Keratinocyte (primary cell): ENCODE data around the gene APOL3. TPM values are rescaled to one million over a fixed set of nuclear protein-coding genes. Genes with fewer than 3 reads are reported as not detected.
"Not testable (repeated sequence)": the region's sequence is repeated elsewhere in the genome, so short reads cannot be mapped to it uniquely, and the experiment has no call there.

Experiments
- DNase-seq: peaks from one replicate; pipeline ENCODE4 v3.0.0-alpha.2; 2011; ENCODE audit warnings: low read depth, missing footprints, low spot score
- FAIRE-seq: peaks from 2 replicates; lab custom pipeline; 2011; peaks lifted over from hg19 to GRCh38; lab: Jason Lieb, UNC
- H2AFZ ChIP-seq: 2 replicates; pipeline ENCODE4 v1.6.0; 2012; ENCODE audit warnings: low read length, control low read depth, inconsistent platforms; ENCODE audit not compliant: control insufficient read depth
- H3K27ac ChIP-seq: 2 replicates; pipeline ENCODE4 v1.5.1; 2011; ENCODE audit warnings: low read length; ENCODE audit not compliant: control insufficient read depth, insufficient read depth
- H3K27me3 ChIP-seq: 3 replicates; pipeline ENCODE4 v1.6.0; 2011; ENCODE audit warnings: low read length; ENCODE audit not compliant: control insufficient read depth, insufficient read depth; ENCODE audit errors: extremely low read depth
- H3K36me3 ChIP-seq, 2 experiments: 2 replicates in 1 of 2; 3 replicates in 1 of 2; pipeline ENCODE4 v1.5.1; 2011; ENCODE audit warnings: low read length in 2 of 2, mild to moderate bottlenecking in 1 of 2; ENCODE audit not compliant: control insufficient read depth in 2 of 2, insufficient read depth in 2 of 2; ENCODE audit errors: extremely low read depth in 1 of 2
- H3K4me1 ChIP-seq: 3 replicates; pipeline ENCODE4 v1.5.1; 2011; ENCODE audit warnings: low read length; ENCODE audit not compliant: control insufficient read depth, insufficient read depth; ENCODE audit errors: extremely low read depth
- H3K4me2 ChIP-seq: 3 replicates; pipeline ENCODE4 v1.6.0; 2011; ENCODE audit warnings: low read depth, low read length; ENCODE audit not compliant: control insufficient read depth, insufficient read depth; ENCODE audit errors: extremely low read depth
- H3K4me3 ChIP-seq, 3 experiments: fragments of 200-600 bp in 1 of 3; sonication (generic) in 1 of 3; 2 replicates in 2 of 3; 3 replicates in 1 of 3; pipeline ENCODE4 v1.5.1; 2011 to 2016; ENCODE audit warnings: low read length in 3 of 3, mild to moderate bottlenecking in 3 of 3, control low read depth in 2 of 3, inconsistent platforms in 1 of 3, low read depth in 1 of 3, mixed read lengths in 1 of 3, mixed run types in 1 of 3, moderate library complexity in 1 of 3; ENCODE audit not compliant: control insufficient read depth in 2 of 3, insufficient read depth in 2 of 3; ENCODE audit errors: extremely low read depth in 1 of 3
- H3K79me2 ChIP-seq: 2 replicates; pipeline ENCODE4 v1.6.0; 2012; ENCODE audit warnings: low read length; ENCODE audit not compliant: control insufficient read depth, insufficient read depth
- H3K9ac ChIP-seq: 3 replicates; pipeline ENCODE4 v1.6.0; 2011; ENCODE audit warnings: low read length; ENCODE audit not compliant: control insufficient read depth, insufficient read depth; ENCODE audit errors: extremely low read depth
- H3K9me1 ChIP-seq: 3 replicates; pipeline ENCODE4 v1.6.0; 2011; ENCODE audit warnings: low read length; ENCODE audit not compliant: control insufficient read depth, insufficient read depth; ENCODE audit errors: extremely low read depth
- H3K9me3 ChIP-seq: 2 replicates; pipeline ENCODE4 v1.5.1; 2012; ENCODE audit warnings: low read depth, low read length; ENCODE audit not compliant: control insufficient read depth
- H4K20me1 ChIP-seq: 3 replicates; pipeline ENCODE4 v1.6.0; 2011; ENCODE audit warnings: low read length; ENCODE audit not compliant: control insufficient read depth, insufficient read depth; ENCODE audit errors: extremely low read depth
- CTCF ChIP-seq, 3 experiments: IDR thresholded peaks in 1 of 3; conservative IDR thresholded peaks in 1 of 3; optimal IDR thresholded peaks in 1 of 3; 2 replicates in 2 of 3; 3 replicates in 1 of 3; pipeline versions ENCODE3 to v1.5.1; 2011; ENCODE audit warnings: low read length in 3 of 3, mild to moderate bottlenecking in 3 of 3, moderate library complexity in 2 of 3, control low read depth in 1 of 3, inconsistent platforms in 1 of 3; ENCODE audit not compliant: insufficient read depth in 2 of 3; ENCODE audit errors: extremely low read depth in 1 of 3
- EZH2 ChIP-seq: IDR thresholded peaks from one replicate; pipeline ENCODE4 v1.6.1; 2012; ENCODE audit warnings: inconsistent platforms, mild to moderate bottlenecking, low read length, moderate library complexity
- dilution Hi-C: fragments of 300-500 bp; cut with MboI; formaldehyde crosslinking; loops from one replicate; pipeline ENCODE4 v1.7.0; 2020; ENCODE audit warnings: low sequenced_read_pairs; ENCODE audit not compliant: extremely low pct_ligation_motif_present
- polyA plus RNA-seq, 5 experiments: library from polyadenylated mRNA; depleted of rRNA in 3 of 5; stranded (reverse) in 3 of 5; stranded (forward) in 1 of 5; unstranded in 1 of 5; fragments of >200 nt; gene quantifications; 1 replicate in 1 of 5; 2 replicates in 3 of 5; 3 replicates in 1 of 5; pipeline versions ENCODE4 v1.2.1 to v1.2.3, GENCODE V29; 2011 to 2012; ENCODE audit warnings: missing spikeins in 2 of 5, low read depth in 1 of 5, low replicate concordance in 1 of 5

Gene APOL3
- polyA plus RNA-seq, 1 donor (not counting 4 experiments of a cell fraction or from before 2014, with no cell fraction given), result 0.92 TPM

- Histone ChIP-seq H3K36me3 (no peaks in the 10 kb centered on the region), H2AFZ (no peak overlapping the region), H3K27ac (no peak overlapping the region)
Measured at GRCh38 chr22:36153501-36154422, 6.8 kb downstream of the APOL3 start.

GRCh38 chr22:36152821-36153220 lies 7.7 kb downstream of the APOL3 start:
- dilution Hi-C loops, FAIRE-seq, DNase-seq, H4K20me1 ChIP-seq, H3K27ac ChIP-seq, H3K79me2 ChIP-seq, H2AFZ ChIP-seq, H3K4me2 ChIP-seq, H3K9me1 ChIP-seq, H3K36me3 ChIP-seq, H3K9me3 ChIP-seq, H3K9ac ChIP-seq, H3K27me3 ChIP-seq, H3K4me3 ChIP-seq, H3K4me1 ChIP-seq: not testable (repeated sequence)

More at GRCh38 chr22:36153501-36154422, 6.8 kb downstream of the APOL3 start:
- H3K27me3 ChIP-seq, result peaks cover 6% of the 10 kb centered on the region
- H3K9ac ChIP-seq, result no peak overlapping the region
- DNase-seq (no peak), FAIRE-seq (no peak)
- no peak overlapping the region for H3K4me3 ChIP-seq
- H4K20me1 ChIP-seq, result no peaks in the 10 kb centered on the region
- dilution Hi-C loops, result no loop called here
- no peaks in the 10 kb centered on the region for H3K4me1 ChIP-seq
- TF ChIP-seq CTCF (optimal IDR thresholded peaks at IDR 0.05 in 1 of 3, IDR thresholded peaks at IDR 0.05 in 1 of 3, conservative IDR thresholded peaks at IDR 0.05 in 1 of 3; ENCODE audit: extremely low read depth in 1 of 3, insufficient read depth in 2 of 3, low read length in 3 of 3), result no peak
- no peak for TF ChIP-seq EZH2
- no peaks in the 10 kb centered on the region for H3K79me2 ChIP-seq
- H3K9me3 ChIP-seq, result no peaks in the 10 kb centered on the region
- H3K4me2 ChIP-seq, result no peak overlapping the region
- no peaks in the 10 kb centered on the region for H3K9me1 ChIP-seq
